Fibroblast of pulmonary artery (primary cell): Measurements from ENCODE around the gene ADAT3.

Experiments
- DNase-seq: peaks from one replicate; pipeline ENCODE4 v3.0.0-alpha.2; 2010; ENCODE audit warnings: low read depth
- H3K4me3 ChIP-seq: replicated peaks from 2 replicates; pipeline ENCODE4 v1.5.1; 2011; ENCODE audit warnings: low read depth, mild to moderate bottlenecking, control low read depth, low read length, moderate library complexity
- CTCF ChIP-seq: IDR thresholded peaks from 2 replicates; pipeline ENCODE4 v1.5.1; 2011; ENCODE audit warnings: mild to moderate bottlenecking, control low read depth, low read length, inconsistent platforms; ENCODE audit errors: missing control alignments

Gene ADAT3

DNA sequence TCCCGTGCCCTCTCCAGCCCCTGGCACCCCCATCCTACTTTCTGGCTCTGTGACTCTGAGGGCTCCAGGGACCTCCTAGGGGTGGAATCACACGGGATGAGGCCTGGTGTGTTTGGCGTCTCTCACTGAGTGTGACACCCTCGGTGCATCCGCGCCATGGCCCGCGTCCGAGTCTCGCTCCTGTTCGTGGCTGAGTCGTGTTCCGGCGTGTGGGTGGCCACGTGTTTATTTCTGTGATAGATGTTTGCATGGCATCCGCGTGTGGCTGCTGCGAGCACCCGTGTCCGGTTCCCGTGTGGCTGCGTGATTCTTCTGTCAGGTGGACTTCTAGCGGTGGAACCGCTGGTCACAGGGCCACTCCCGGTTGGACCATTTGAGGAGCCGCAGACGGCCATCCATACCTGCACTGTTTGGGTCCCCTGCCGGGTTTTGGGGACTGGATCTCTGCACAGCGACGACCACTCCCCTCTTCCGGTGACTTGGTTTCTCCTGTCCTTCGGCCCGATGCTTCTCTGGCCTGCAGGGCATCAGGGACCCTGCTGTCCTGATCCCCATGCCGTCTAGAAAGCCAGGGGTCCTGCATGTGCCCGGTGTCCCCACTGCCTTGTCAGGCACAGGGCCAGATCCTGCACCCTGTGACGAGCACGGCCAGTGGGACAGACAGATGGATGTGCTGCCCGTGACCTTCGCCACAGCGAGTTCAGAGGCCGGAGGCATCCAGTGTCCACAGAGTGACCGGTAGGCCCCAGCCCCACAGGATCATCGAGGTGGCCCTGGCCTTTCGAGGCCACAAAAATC, 44.3 kb downstream of the ADAT3 start:
- no peak for TF ChIP-seq CTCF
- no peak for DNase-seq
- no peak overlapping the region for H3K4me3 ChIP-seq

DNA sequence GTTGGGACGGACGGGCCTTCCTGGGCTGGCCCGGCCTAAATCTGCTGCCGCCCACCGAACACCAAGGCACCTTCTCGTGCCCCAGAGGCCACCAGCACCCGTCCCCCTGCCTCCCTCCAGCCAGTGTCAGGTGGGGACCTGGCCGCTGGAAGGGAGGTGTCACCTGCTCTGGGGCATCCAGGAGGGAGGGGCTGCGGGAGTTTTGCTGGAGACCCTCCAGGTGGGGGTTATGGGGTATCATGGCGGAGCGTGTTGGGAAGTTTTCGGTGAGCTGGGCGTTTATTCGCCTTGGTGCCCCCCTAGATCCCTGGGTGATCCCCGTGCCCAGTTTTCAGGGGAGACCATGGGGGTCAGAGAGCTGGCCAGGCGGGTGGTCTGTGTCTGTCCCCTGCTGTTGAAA, 45.4 kb downstream of the ADAT3 start:
- no peak for TF ChIP-seq CTCF
- no peak overlapping the region for H3K4me3 ChIP-seq
- DNase-seq = no peak

DNA sequence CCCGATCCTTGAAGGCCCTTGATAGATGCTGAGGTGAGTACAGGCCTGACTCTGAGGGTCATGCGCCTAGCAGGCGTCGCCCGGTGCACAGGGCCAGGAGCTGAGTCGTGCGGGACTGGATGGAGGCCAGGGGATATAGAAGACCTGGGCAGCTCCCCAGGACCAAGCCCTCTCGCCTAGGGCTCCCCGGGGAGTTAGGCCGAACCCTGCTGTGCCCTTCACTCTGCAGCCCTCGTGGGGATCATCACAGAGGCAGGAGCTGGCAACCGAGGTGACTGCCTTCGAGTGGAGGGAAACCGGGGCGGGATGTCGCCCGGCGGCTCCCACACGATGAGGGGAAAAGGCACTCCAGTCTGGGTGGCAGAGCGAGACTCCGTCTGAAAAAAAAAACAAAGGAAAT, 47.4 kb downstream of the ADAT3 start:
- DNase-seq = no peak
- H3K4me3 ChIP-seq = no peak overlapping the region
- TF ChIP-seq CTCF = no peak

- TF ChIP-seq CTCF = no peak
- no peak overlapping the region for H3K4me3 ChIP-seq
- DNase-seq = no peak
Observed at GRCh38 chr19:1953037-1953436, 47.8 kb downstream of the ADAT3 start.

DNA sequence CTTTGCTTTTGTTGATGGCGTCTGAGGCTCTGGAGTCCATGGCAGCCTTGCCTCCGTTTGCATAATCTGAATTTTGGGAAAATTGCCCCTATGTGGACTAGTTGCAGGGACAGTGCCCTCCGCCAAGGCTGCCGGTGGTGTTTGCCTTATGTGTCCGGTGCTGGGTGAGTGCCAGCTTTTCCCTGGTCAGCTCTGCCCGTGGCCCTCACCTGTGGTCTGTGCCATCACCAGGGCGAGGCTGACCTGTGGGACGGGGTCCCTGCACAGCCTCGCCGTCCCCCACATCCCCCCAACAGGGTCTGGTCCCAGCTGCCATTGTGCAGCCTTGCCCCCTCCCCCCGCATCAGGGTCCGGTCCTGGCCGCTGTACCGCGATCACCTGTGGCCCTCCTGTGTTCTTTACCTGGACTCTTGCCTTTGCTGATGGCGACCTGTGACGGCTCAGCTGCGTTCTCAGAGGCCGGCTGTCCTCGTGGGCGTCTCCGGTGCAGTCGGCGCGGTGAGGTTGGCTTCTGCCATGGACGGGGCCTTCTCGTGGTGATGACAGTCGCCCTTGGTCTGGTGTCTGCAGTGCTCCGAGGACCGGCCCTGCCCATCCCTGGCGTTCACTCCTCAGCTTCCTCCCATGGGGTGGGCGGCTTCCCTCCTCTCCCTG, 48.4 kb downstream of the ADAT3 start:
- no peak overlapping the region for H3K4me3 ChIP-seq
- no peak for DNase-seq
- TF ChIP-seq CTCF = no peak

DNA sequence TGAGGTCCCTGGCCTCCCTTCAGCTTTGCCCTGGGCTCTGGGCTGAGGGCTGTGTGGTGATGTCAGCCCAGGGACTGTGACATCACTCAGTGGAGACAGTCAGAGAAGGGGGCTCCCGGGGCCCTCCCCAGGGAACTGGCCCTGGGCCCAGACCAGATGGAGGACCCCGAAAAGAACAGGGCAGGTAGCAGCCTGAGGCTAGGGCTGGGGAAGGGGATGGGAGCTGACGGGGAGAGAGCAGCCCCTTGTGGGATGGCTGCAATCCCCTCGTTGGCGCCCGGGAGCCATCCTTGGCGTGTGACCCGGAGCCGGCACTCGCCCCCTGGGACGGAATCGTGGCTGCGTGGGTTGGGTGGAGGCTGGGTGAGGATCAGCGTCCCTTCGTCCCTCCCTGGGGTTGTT, 49.3 kb downstream of the ADAT3 start:
- no peak for DNase-seq
- TF ChIP-seq CTCF = no peak
- no peak overlapping the region for H3K4me3 ChIP-seq
